Left ventricle myocardium inferior (tissue), 1 donor: ENCODE results near the gene OPN1MW. TPM values are rescaled to one million over a fixed set of nuclear protein-coding genes. Genes with fewer than 3 reads are reported as not detected.
"Not testable (repeated sequence)": the region's sequence is repeated elsewhere in the genome, so short reads cannot be mapped to it uniquely, and the experiment has no call there.

Experiments used
- DNase-seq: peaks from one replicate; pipeline ENCODE4 v3.0.0-alpha.2; 2020
- H3K27ac ChIP-seq: fragments of 200-600 bp; replicated peaks from 2 replicates; pipeline ENCODE4 v1.8.0; 2021
- H3K27me3 ChIP-seq: fragments of 200-600 bp; 2 replicates; pipeline ENCODE4 v1.8.0; 2021; ENCODE audit warnings: low read depth
- H3K36me3 ChIP-seq: fragments of 200-600 bp; 2 replicates; pipeline ENCODE4 v1.8.0; 2021
- H3K4me1 ChIP-seq: fragments of 200-600 bp; 2 replicates; pipeline ENCODE4 v1.8.0; 2021
- H3K4me3 ChIP-seq: fragments of 200-600 bp; 2 replicates; pipeline ENCODE4 v1.8.0; 2021; ENCODE audit warnings: mild to moderate bottlenecking, moderate library complexity
- H3K9me3 ChIP-seq: fragments of 200-600 bp; replicated peaks from 2 replicates; pipeline ENCODE4 v1.8.0; 2021
- intact Hi-C: fragments of 100-400 bp; cut with micrococcal nuclease; formaldehyde crosslinking; loops from one replicate; pipeline ENCODE4 v1.11.0; 2022
- total RNA-seq: library from RNA; stranded (reverse); fragmentation: NEBNext Ultra II Directional; extraction: Animal tissue kit (Norgen Biotek cat#: 25700); gene quantifications from one replicate; pipeline ENCODE4 v1.2.1, GENCODE V29; 2021
- donor health status: DM: no; HTN: yes; CAD: no; lungs with severe emphysema.

OPN1MW gene
- total RNA-seq, 1 donor from 2014 or later: not detected

GRCh38 chrX:154192846-154193245 lies 10.4 kb downstream of the OPN1MW start:
- H3K4me1 ChIP-seq, intact Hi-C loops, DNase-seq, H3K4me3 ChIP-seq, H3K9me3 ChIP-seq, H3K27ac ChIP-seq, H3K36me3 ChIP-seq, H3K27me3 ChIP-seq: not testable (repeated sequence)

DNA sequence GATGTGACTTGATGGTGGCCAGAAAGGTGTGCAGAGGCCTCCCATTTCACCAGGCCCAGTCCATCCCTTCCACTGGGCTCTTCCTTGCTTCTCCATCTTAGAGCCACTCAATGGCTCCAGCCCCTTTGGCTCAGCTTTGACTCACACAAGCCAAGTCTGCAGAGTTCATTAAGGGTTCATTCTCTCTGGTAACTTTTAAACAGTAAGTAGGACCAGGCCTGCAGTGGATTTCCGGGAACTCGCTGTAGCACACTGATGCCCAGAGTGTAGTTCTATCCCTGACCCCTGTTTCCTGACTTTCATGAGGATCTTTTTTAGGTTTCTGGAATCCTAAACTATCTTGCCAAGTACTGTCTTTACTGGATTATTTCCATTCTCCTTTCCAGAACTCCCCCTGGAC lies 11.9 kb downstream of the OPN1MW start:
- H3K27ac ChIP-seq, DNase-seq, H3K36me3 ChIP-seq, intact Hi-C loops, H3K4me1 ChIP-seq, H3K27me3 ChIP-seq, H3K9me3 ChIP-seq, H3K4me3 ChIP-seq: not testable (repeated sequence)

GRCh38 chrX:154196466-154196865 lies 14.1 kb downstream of the OPN1MW start:
- H3K27ac ChIP-seq, H3K27me3 ChIP-seq, H3K9me3 ChIP-seq, DNase-seq, H3K36me3 ChIP-seq, H3K4me1 ChIP-seq, H3K4me3 ChIP-seq, intact Hi-C loops: not testable (repeated sequence)

- H3K36me3 ChIP-seq, H3K4me3 ChIP-seq, H3K9me3 ChIP-seq, H3K27me3 ChIP-seq, DNase-seq, H3K27ac ChIP-seq, H3K4me1 ChIP-seq, intact Hi-C loops: not testable (repeated sequence)
Observed at GRCh38 chrX:154209670-154210418, 27.4 kb downstream of the OPN1MW start.

DNA sequence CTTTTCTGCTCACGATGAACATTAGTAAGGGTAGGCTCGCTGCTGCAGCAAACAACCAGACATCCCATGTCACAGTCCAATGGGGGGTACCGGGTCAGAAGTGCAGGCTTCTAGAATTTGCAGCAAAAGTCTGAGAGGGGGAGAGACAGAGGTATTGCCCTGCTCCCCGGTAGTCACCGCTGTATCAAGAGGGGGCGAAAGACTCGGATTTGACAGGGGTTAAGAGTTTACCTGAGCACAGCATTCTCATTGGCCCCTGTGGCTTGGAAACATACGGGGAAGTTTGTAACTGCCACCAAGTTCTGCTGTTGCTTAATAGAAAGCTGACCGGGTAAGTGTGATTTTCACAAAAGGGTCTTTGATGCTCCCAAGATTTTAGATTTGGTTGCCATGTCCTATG lies 28.7 kb downstream of the OPN1MW start:
- intact Hi-C loops, H3K27ac ChIP-seq, H3K36me3 ChIP-seq, DNase-seq, H3K27me3 ChIP-seq, H3K9me3 ChIP-seq, H3K4me1 ChIP-seq, H3K4me3 ChIP-seq: not testable (repeated sequence)

GRCh38 chrX:154211499-154211898 lies 29.1 kb downstream of the OPN1MW start:
- H3K4me1 ChIP-seq, H3K27ac ChIP-seq, H3K4me3 ChIP-seq, H3K9me3 ChIP-seq, intact Hi-C loops, H3K36me3 ChIP-seq, DNase-seq, H3K27me3 ChIP-seq: not testable (repeated sequence)

DNA sequence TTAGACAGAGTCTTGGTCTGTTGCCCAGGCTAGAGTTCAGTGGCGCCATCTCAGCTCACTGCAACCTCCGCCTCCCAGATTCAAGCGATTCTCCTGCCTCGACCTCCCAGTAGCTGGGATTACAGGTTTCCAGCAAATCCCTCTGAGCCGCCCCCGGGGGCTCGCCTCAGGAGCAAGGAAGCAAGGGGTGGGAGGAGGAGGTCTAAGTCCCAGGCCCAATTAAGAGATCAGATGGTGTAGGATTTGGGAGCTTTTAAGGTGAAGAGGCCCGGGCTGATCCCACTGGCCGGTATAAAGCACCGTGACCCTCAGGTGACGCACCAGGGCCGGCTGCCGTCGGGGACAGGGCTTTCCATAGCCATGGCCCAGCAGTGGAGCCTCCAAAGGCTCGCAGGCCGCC lies 37.1 kb downstream of the OPN1MW start, which contains the start of gene OPN1MW2:
Gene OPN1MW2, plus strand, starts transcription at position 301 of the 400 bp plus-strand sequence. Its CDS starts 60 bp downstream, at position 361.
- DNase-seq, H3K36me3 ChIP-seq, H3K27me3 ChIP-seq, H3K27ac ChIP-seq, H3K9me3 ChIP-seq, H3K4me1 ChIP-seq, intact Hi-C loops, H3K4me3 ChIP-seq: not testable (repeated sequence)

- H3K27me3 ChIP-seq, H3K4me1 ChIP-seq, H3K27ac ChIP-seq, H3K4me3 ChIP-seq, H3K36me3 ChIP-seq, intact Hi-C loops, H3K9me3 ChIP-seq, DNase-seq: not testable (repeated sequence)
Observed at GRCh38 chrX:154225292-154225691, 42.9 kb downstream of the OPN1MW start.

DNA sequence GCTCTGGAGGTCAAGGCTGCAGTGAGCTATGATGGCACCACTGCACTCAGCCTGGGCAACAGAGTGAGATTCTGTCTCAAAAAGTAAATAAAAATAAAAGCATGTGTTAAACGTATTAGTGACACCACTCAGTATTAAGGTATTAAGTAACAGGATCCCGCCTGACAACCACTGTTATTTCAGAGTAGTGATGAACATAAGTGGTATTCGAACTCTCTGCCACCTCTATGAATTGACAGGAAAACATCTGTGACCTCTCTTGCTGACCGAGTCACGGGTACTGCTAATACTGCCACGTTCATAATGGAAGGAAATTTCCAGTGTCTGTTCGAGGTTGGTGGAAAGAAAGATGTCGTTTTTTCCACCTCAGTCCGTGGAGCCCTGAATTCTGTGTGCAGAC lies 44.3 kb downstream of the OPN1MW start:
- H3K4me3 ChIP-seq, intact Hi-C loops, H3K9me3 ChIP-seq, H3K27me3 ChIP-seq, H3K36me3 ChIP-seq, H3K4me1 ChIP-seq, DNase-seq, H3K27ac ChIP-seq: not testable (repeated sequence)

DNA sequence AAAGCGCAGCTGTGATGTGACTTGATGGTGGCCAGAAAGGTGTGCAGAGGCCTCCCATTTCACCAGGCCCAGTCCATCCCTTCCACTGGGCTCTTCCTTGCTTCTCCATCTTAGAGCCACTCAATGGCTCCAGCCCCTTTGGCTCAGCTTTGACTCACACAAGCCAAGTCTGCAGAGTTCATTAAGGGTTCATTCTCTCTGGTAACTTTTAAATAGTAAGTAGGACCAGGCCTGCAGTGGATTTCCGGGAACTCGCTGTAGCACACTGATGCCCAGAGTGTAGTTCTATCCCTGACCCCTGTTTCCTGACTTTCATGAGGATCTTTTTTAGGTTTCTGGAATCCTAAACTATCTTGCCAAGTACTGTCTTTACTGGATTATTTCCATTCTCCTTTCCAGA lies 49.0 kb downstream of the OPN1MW start:
- H3K4me1 ChIP-seq, H3K9me3 ChIP-seq, DNase-seq, intact Hi-C loops, H3K27ac ChIP-seq, H3K36me3 ChIP-seq, H3K4me3 ChIP-seq, H3K27me3 ChIP-seq: not testable (repeated sequence)

DNA sequence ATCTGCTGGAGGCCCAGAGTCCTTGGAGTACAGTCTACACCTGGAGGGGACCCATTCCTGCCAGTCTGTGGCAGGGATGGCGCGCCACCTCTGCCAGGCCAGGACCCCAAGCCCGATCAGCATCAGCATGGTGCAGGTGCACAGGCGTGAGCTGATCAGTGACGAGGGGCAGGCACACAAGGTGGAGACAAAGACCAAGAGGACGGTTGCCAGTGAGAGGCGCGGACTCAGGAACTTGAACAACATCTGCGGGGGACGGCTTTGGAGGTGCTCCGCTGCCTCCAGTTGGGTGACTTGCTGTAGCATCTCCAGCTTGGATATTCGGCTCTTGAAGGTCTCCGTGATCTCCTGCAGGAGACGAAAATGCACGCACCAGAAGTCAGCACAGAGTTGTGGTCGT lies 51.2 kb downstream of the OPN1MW start:
- H3K36me3 ChIP-seq, H3K4me3 ChIP-seq, H3K27ac ChIP-seq, DNase-seq, intact Hi-C loops, H3K27me3 ChIP-seq, H3K9me3 ChIP-seq, H3K4me1 ChIP-seq: not testable (repeated sequence)

- DNase-seq, H3K27ac ChIP-seq, intact Hi-C loops, H3K36me3 ChIP-seq, H3K4me1 ChIP-seq, H3K4me3 ChIP-seq, H3K27me3 ChIP-seq, H3K9me3 ChIP-seq: not testable (repeated sequence)
Observed at GRCh38 chrX:154238939-154239559, 56.7 kb downstream of the OPN1MW start.

DNA sequence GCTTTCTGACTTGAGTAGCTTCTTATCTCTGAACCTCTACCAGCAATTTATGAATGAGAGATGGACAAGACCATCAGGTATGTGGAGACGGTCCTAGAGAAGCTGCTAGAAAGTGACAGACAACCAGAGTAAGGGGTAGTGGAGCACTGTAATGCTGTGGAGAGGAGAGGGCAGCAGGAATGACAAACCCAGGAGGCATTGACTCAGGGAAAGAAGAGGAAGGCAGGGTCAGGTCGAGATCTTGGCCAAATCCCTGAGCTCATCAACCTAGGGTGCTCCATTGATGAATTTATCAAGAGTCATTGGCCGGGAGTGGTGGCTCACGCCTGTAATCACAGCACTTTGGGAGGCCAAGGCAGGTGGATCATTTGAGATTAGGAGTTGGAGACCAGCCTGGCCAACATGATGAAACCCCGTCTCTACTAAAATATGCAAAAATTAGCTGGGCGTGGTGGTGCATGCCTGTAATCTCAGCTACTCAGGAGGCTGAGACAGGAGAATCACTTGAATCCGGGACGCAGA lies 57.6 kb downstream of the OPN1MW start:
- H3K4me1 ChIP-seq, intact Hi-C loops, DNase-seq, H3K4me3 ChIP-seq, H3K36me3 ChIP-seq, H3K27me3 ChIP-seq, H3K9me3 ChIP-seq, H3K27ac ChIP-seq: not testable (repeated sequence)
